Endothelial cell (in vitro differentiated cells): ENCODE results near the gene SORCS1. TPM values are rescaled to one million over a fixed set of nuclear protein-coding genes. Genes with fewer than 3 reads are reported as not detected.

Experiments
- DNase-seq: peaks from one replicate; pipeline ENCODE4 v3.0.0; 2021; ENCODE audit warnings: low spot score
- H3K27ac Mint-ChIP-seq: one replicate; pipeline ENCODE4 v1.8.0; 2021; ENCODE audit warnings: mixed read lengths, inconsistent platforms; ENCODE audit not compliant: unreplicated experiment
- H3K27me3 Mint-ChIP-seq: one replicate; pipeline ENCODE4 v1.8.0; 2021; ENCODE audit warnings: mild to moderate bottlenecking, moderate library complexity, mixed read lengths, inconsistent platforms; ENCODE audit not compliant: unreplicated experiment
- H3K36me3 Mint-ChIP-seq: one replicate; pipeline ENCODE4 v1.8.0; 2021; ENCODE audit warnings: mild to moderate bottlenecking, low read depth, mixed read lengths, inconsistent platforms; ENCODE audit not compliant: unreplicated experiment
- H3K4me1 Mint-ChIP-seq: one replicate; pipeline ENCODE4 v1.8.0; 2021; ENCODE audit warnings: mild to moderate bottlenecking, mixed read lengths, inconsistent platforms; ENCODE audit not compliant: unreplicated experiment
- H3K4me3 Mint-ChIP-seq: one replicate; pipeline ENCODE4 v1.8.0; 2021; ENCODE audit warnings: mild to moderate bottlenecking, mixed read lengths, inconsistent platforms; ENCODE audit not compliant: unreplicated experiment
- H3K9me3 Mint-ChIP-seq: one replicate; pipeline ENCODE4 v1.8.0; 2021; ENCODE audit warnings: mixed read lengths, inconsistent platforms; ENCODE audit not compliant: unreplicated experiment
- CTCF ChIP-seq: fragments of 200-600 bp; sonication (generic); IDR thresholded peaks from one replicate; pipeline ENCODE4 v1.5.0; 2021; ENCODE audit warnings: antibody characterized with exemption; ENCODE audit not compliant: unreplicated experiment
- total RNA-seq: library from RNA; stranded (reverse); fragmentation: NEBNext Ultra II Directional; extraction: Animal tissue kit (Norgen Biotek cat#: 25700); gene quantifications from one replicate; pipeline ENCODE4 v1.2.1, GENCODE V29; 2021; ENCODE audit not compliant: unreplicated experiment

Gene SORCS1
- total RNA-seq, 1 donor from 2014 or later = 0.56 TPM

GRCh38 chr10:106652279-106652678 lies 512.2 kb downstream of the SORCS1 start:
- DNase-seq = no peak
- no peaks in the 10 kb centered on the region for H3K36me3 Mint-ChIP-seq
- no peaks in the 10 kb centered on the region for H3K27me3 Mint-ChIP-seq
- no peak for TF ChIP-seq CTCF
- H3K4me3 Mint-ChIP-seq = no peak overlapping the region
- H3K27ac Mint-ChIP-seq = no peak overlapping the region
- no peaks in the 10 kb centered on the region for H3K4me1 Mint-ChIP-seq
- H3K9me3 Mint-ChIP-seq = no peaks in the 10 kb centered on the region

GRCh38 chr10:106648534-106649481 lies 515.7 kb downstream of the SORCS1 start:
- DNase-seq = no peak
- TF ChIP-seq CTCF = no peak
- Mint-ChIP-seq H3K4me1 (no peaks in the 10 kb centered on the region), H3K27me3 (no peaks in the 10 kb centered on the region), H3K36me3 (no peaks in the 10 kb centered on the region), H3K4me3 (no peak overlapping the region), H3K9me3 (no peaks in the 10 kb centered on the region), H3K27ac (no peak overlapping the region)

GRCh38 chr10:106643473-106643872 lies 521.0 kb downstream of the SORCS1 start:
- no peaks in the 10 kb centered on the region for H3K36me3 Mint-ChIP-seq
- H3K4me1 Mint-ChIP-seq = no peaks in the 10 kb centered on the region
- H3K27ac Mint-ChIP-seq = no peak overlapping the region
- no peaks in the 10 kb centered on the region for H3K27me3 Mint-ChIP-seq
- no peak for TF ChIP-seq CTCF
- no peaks in the 10 kb centered on the region for H3K9me3 Mint-ChIP-seq
- no peak for DNase-seq
- H3K4me3 Mint-ChIP-seq = no peak overlapping the region

GRCh38 chr10:106637873-106638272 lies 526.6 kb downstream of the SORCS1 start:
- TF ChIP-seq CTCF = no peak
- Mint-ChIP-seq H3K27ac (no peak overlapping the region), H3K4me3 (no peak overlapping the region), H3K9me3 (no peaks in the 10 kb centered on the region), H3K4me1 (no peaks in the 10 kb centered on the region), H3K36me3 (no peaks in the 10 kb centered on the region), H3K27me3 (no peaks in the 10 kb centered on the region)
- no peak for DNase-seq
